G401 (cell line): ENCODE results near the gene TNFRSF13B. TPM values are rescaled to one million over a fixed set of nuclear protein-coding genes. Genes with fewer than 3 reads are reported as not detected.
"Not testable (repeated sequence)": the region's sequence is repeated elsewhere in the genome, so short reads cannot be mapped to it uniquely, and the experiment has no call there.

ENCODE experiments used
- DNase-seq: peaks from one replicate; pipeline ENCODE4 v3.0.0-alpha.2; 2015; ENCODE audit warnings: low spot score
- in situ Hi-C: cut with HindIII; loops from 2 replicates; pipeline ENCODE4 v1.10.0; 2016; ENCODE audit warnings: low sequenced_read_pairs, mixed read lengths
- total RNA-seq: library from RNA; depleted of rRNA; stranded (reverse); fragments of >200 nt; shearing (Covaris generic); gene quantifications from 2 replicates; pipeline ENCODE4 v1.2.3, GENCODE V29; 2014

TNFRSF13B gene
- total RNA-seq, 1 experiment from 2014 or later: not detected

- in situ Hi-C loops: no loop called here
- no peak for DNase-seq
Measured at GRCh38 chr17:16972346-16972745, 428 bp upstream of the TNFRSF13B start.

- in situ Hi-C loops: no loop called here
- DNase-seq: no peak
Measured at GRCh38 chr17:16969931-16970906, 1.7 kb downstream of the TNFRSF13B start.

- no peak for DNase-seq
- in situ Hi-C loops: no loop called here
Measured at GRCh38 chr17:16968786-16969185, 3.1 kb downstream of the TNFRSF13B start.

GRCh38 chr17:16962804-16963203 is 9.1 kb downstream of the TNFRSF13B start:
- DNase-seq: no peak
- in situ Hi-C loops: no loop called here

GRCh38 chr17:16961792-16962191 is 10.1 kb downstream of the TNFRSF13B start:
- DNase-seq: no peak
- in situ Hi-C loops: no loop called here

GRCh38 chr17:16961022-16961421 is 10.9 kb downstream of the TNFRSF13B start:
- DNase-seq, in situ Hi-C loops: not testable (repeated sequence)

GRCh38 chr17:16955011-16955410 is 16.9 kb downstream of the TNFRSF13B start:
- in situ Hi-C loops, DNase-seq: not testable (repeated sequence)

GRCh38 chr17:16954521-16954920 is 17.4 kb downstream of the TNFRSF13B start:
- in situ Hi-C loops: no loop called here
- no peak for DNase-seq

- no peak for DNase-seq
- in situ Hi-C loops: no loop called here
Measured at GRCh38 chr17:16953841-16954240, 18.1 kb downstream of the TNFRSF13B start.

- DNase-seq: no peak
- in situ Hi-C loops: no loop called here
Measured at GRCh38 chr17:16953347-16953746, 18.6 kb downstream of the TNFRSF13B start.

GRCh38 chr17:16952401-16952800 is 19.5 kb downstream of the TNFRSF13B start:
- no peak for DNase-seq
- in situ Hi-C loops: no loop called here

- in situ Hi-C loops: no loop called here
- no peak for DNase-seq
Measured at GRCh38 chr17:16950488-16950887, 21.4 kb downstream of the TNFRSF13B start.

- no peak for DNase-seq
- in situ Hi-C loops: no loop called here
Measured at GRCh38 chr17:16948587-16949376, 23.1 kb downstream of the TNFRSF13B start.

- no peak for DNase-seq
- in situ Hi-C loops: no loop called here
Measured at GRCh38 chr17:16947470-16947869, 24.4 kb downstream of the TNFRSF13B start.

- DNase-seq: no peak
- in situ Hi-C loops: no loop called here
Measured at GRCh38 chr17:16945663-16946218, 26.2 kb downstream of the TNFRSF13B start.

GRCh38 chr17:16945136-16945482 is 26.8 kb downstream of the TNFRSF13B start:
- in situ Hi-C loops: no loop called here
- DNase-seq: no peak

GRCh38 chr17:16944334-16945135 is 27.4 kb downstream of the TNFRSF13B start:
- DNase-seq: no peak
- in situ Hi-C loops: no loop called here

GRCh38 chr17:16943541-16944333 is 28.2 kb downstream of the TNFRSF13B start:
- DNase-seq: no peak

GRCh38 chr17:16943032-16943352 is 28.9 kb downstream of the TNFRSF13B start:
- in situ Hi-C loops: no loop called here
- no peak for DNase-seq

More at GRCh38 chr17:16943541-16944333, 28.2 kb downstream of the TNFRSF13B start:
- in situ Hi-C loops: no loop called here
